Endothelial cell (in vitro differentiated cells): Measurements from ENCODE around the gene COQ5. TPM values are rescaled to one million over a fixed set of nuclear protein-coding genes. Genes with fewer than 3 reads are reported as not detected.
A peak's percentile ranks its signal among the peaks of the same experiment; 100 is the strongest.

Experiments
- DNase-seq: peaks from one replicate; pipeline ENCODE4 v3.0.0; 2021; ENCODE audit warnings: low spot score
- H3K27ac Mint-ChIP-seq: one replicate; pipeline ENCODE4 v1.8.0; 2021; ENCODE audit warnings: mixed read lengths, inconsistent platforms; ENCODE audit not compliant: unreplicated experiment
- H3K27me3 Mint-ChIP-seq: one replicate; pipeline ENCODE4 v1.8.0; 2021; ENCODE audit warnings: mild to moderate bottlenecking, moderate library complexity, mixed read lengths, inconsistent platforms; ENCODE audit not compliant: unreplicated experiment
- H3K36me3 Mint-ChIP-seq: one replicate; pipeline ENCODE4 v1.8.0; 2021; ENCODE audit warnings: mild to moderate bottlenecking, low read depth, mixed read lengths, inconsistent platforms; ENCODE audit not compliant: unreplicated experiment
- H3K4me1 Mint-ChIP-seq: one replicate; pipeline ENCODE4 v1.8.0; 2021; ENCODE audit warnings: mild to moderate bottlenecking, mixed read lengths, inconsistent platforms; ENCODE audit not compliant: unreplicated experiment
- H3K4me3 Mint-ChIP-seq: one replicate; pipeline ENCODE4 v1.8.0; 2021; ENCODE audit warnings: mild to moderate bottlenecking, mixed read lengths, inconsistent platforms; ENCODE audit not compliant: unreplicated experiment
- H3K9me3 Mint-ChIP-seq: one replicate; pipeline ENCODE4 v1.8.0; 2021; ENCODE audit warnings: mixed read lengths, inconsistent platforms; ENCODE audit not compliant: unreplicated experiment
- CTCF ChIP-seq: fragments of 200-600 bp; sonication (generic); IDR thresholded peaks from one replicate; pipeline ENCODE4 v1.5.0; 2021; ENCODE audit warnings: antibody characterized with exemption; ENCODE audit not compliant: unreplicated experiment
- total RNA-seq: library from RNA; stranded (reverse); fragmentation: NEBNext Ultra II Directional; extraction: Animal tissue kit (Norgen Biotek cat#: 25700); gene quantifications from one replicate; pipeline ENCODE4 v1.2.1, GENCODE V29; 2021; ENCODE audit not compliant: unreplicated experiment

Gene COQ5
- total RNA-seq, 1 donor from 2014 or later: 27.2 TPM

- H3K27me3 Mint-ChIP-seq: peaks cover 5% of the 10 kb centered on the region
- peak overlapping the region; percentile 44 for H3K27ac Mint-ChIP-seq
- H3K36me3 Mint-ChIP-seq: peaks cover 14% of the 10 kb centered on the region
- TF ChIP-seq CTCF: no peak
- peak overlapping the region; percentile 99 for H3K4me3 Mint-ChIP-seq
- H3K4me1 Mint-ChIP-seq: peaks cover 22% of the 10 kb centered on the region
- H3K9me3 Mint-ChIP-seq: no peaks in the 10 kb centered on the region
- DNase-seq: no peak
These were observed 31.3 kb downstream of the COQ5 start for GRCh38 chr12:120497524-120498150.

- Mint-ChIP-seq H3K9me3 (no peaks in the 10 kb centered on the region), H3K27ac (peak overlapping the region; percentile 70), H3K36me3 (peaks cover 14% of the 10 kb centered on the region), H3K27me3 (peaks cover 5% of the 10 kb centered on the region), H3K4me3 (peak overlapping the region; percentile 99), H3K4me1 (peaks cover 22% of the 10 kb centered on the region)
- TF ChIP-seq CTCF: no peak
- peak; percentile 41 for DNase-seq
These were observed 32.3 kb downstream of the COQ5 start for GRCh38 chr12:120496413-120497340.

GRCh38 chr12:120495731-120496412, 33.1 kb downstream of the COQ5 start, which contains the start of gene DYNLL1:
DYNLL1 (plus strand) TSS chr12:120496113; CDS start chr12:120496422, 309 bp downstream.
- peaks cover 5% of the 10 kb centered on the region for H3K27me3 Mint-ChIP-seq
- DNase-seq: peak; percentile 98
- peaks cover 21% of the 10 kb centered on the region for H3K36me3 Mint-ChIP-seq
- peak within 1 kb of the TSS; percentile 90 for H3K27ac Mint-ChIP-seq
- no peak for TF ChIP-seq CTCF
- H3K4me1 Mint-ChIP-seq: peaks cover 22% of the 10 kb centered on the region
- peak within 1 kb of the TSS; percentile 99 for H3K4me3 Mint-ChIP-seq
- H3K9me3 Mint-ChIP-seq: no peaks in the 10 kb centered on the region

GRCh38 chr12:120495186-120495730, 33.7 kb downstream of the COQ5 start:
- peak overlapping the region; percentile 99 for H3K4me3 Mint-ChIP-seq
- H3K36me3 Mint-ChIP-seq: peaks cover 21% of the 10 kb centered on the region
- H3K9me3 Mint-ChIP-seq: no peaks in the 10 kb centered on the region
- no peak for TF ChIP-seq CTCF
- H3K27me3 Mint-ChIP-seq: peaks cover 5% of the 10 kb centered on the region
- peaks cover 22% of the 10 kb centered on the region for H3K4me1 Mint-ChIP-seq
- peak overlapping the region; percentile 90 for H3K27ac Mint-ChIP-seq
- DNase-seq: no peak
